SK-N-SH (cell line): Measurements from ENCODE around the gene TFF3. TPM values are rescaled to one million over a fixed set of nuclear protein-coding genes. Genes with fewer than 3 reads are reported as not detected.

ENCODE experiments used
- CTCF ChIA-PET: fragments of 300-600, 350-600 bp; formaldehyde crosslinking; extraction: SDS; loops from one replicate; lab custom pipeline; 2021; lab: Yijun Ruan, JAX
- POLR2A ChIA-PET: fragments of 350-600 bp; sonication (Branson Sonifier 250); formaldehyde crosslinking; extraction: SDS; loops from one replicate; lab custom pipeline; 2020; ENCODE audit warnings: antibody characterized with exemption, inconsistent platforms; lab: Yijun Ruan, JAX
- DNase-seq: peaks from one replicate; pipeline ENCODE4 v3.0.0; 2012
- H2AFZ ChIP-seq: fragments of 200-600 bp; sonication (generic); 2 replicates; pipeline ENCODE4 v1.8.1; 2016; ENCODE audit warnings: antibody characterized with exemption, mild to moderate bottlenecking, low read depth
- H3F3A ChIP-seq: fragments of 200-600 bp; sonication (generic); replicated peaks from 2 replicates; pipeline ENCODE3; 2016; ENCODE audit warnings: antibody characterized with exemption, mild to moderate bottlenecking; ENCODE audit not compliant: insufficient read depth
- H3K27ac ChIP-seq, 2 experiments: fragments of 200-500 bp in 1 of 2; fragments of 200-600 bp in 1 of 2; sonication (Bioruptor generic) in 1 of 2; sonication (generic), shearing (Covaris generic) in 1 of 2; 2 replicates each; pipeline versions ENCODE4 v1.5.1 to v1.6.1; 2014 to 2016; ENCODE audit warnings: low read depth in 2 of 2, inconsistent platforms in 1 of 2, low read length in 1 of 2, mild to moderate bottlenecking in 1 of 2, mixed read lengths in 1 of 2
- H3K27me3 ChIP-seq: fragments of 200-600 bp; sonication (generic), shearing (Covaris generic); 2 replicates; pipeline ENCODE4 v1.6.1; 2016; ENCODE audit warnings: mixed run types; ENCODE audit not compliant: insufficient read depth
- H3K36me3 ChIP-seq, 2 experiments: fragments of 200-500 bp in 1 of 2; fragments of 200-600 bp in 1 of 2; sonication (Bioruptor generic) in 1 of 2; sonication (generic) in 1 of 2; replicated peaks in 1 of 2; 2 replicates each; pipeline versions ENCODE3 to v1.5.1; 2014 to 2016; ENCODE audit warnings: low read length in 1 of 2, mild to moderate bottlenecking in 1 of 2; ENCODE audit not compliant: insufficient read depth in 2 of 2, control insufficient read depth in 1 of 2
- H3K4me1 ChIP-seq, 2 experiments: fragments of 200-500 bp in 1 of 2; fragments of 200-600 bp in 1 of 2; sonication (Bioruptor generic) in 1 of 2; sonication (generic), shearing (Covaris generic) in 1 of 2; 2 replicates each; pipeline versions ENCODE4 v1.5.1 to v1.6.1; 2014 to 2016; ENCODE audit warnings: low read depth in 1 of 2, low read length in 1 of 2, mixed run types in 1 of 2; ENCODE audit not compliant: insufficient read depth in 2 of 2, control insufficient read depth in 1 of 2
- H3K4me2 ChIP-seq: fragments of 200-600 bp; sonication (generic), shearing (Covaris generic); 2 replicates; pipeline ENCODE4 v1.6.1; 2017; ENCODE audit warnings: mixed run types
- H3K4me3 ChIP-seq, 2 experiments: fragments of 200-500 bp in 1 of 2; fragments of 200-600 bp in 1 of 2; sonication (Bioruptor generic) in 1 of 2; sonication (generic), shearing (Covaris generic) in 1 of 2; 2 replicates each; pipeline versions ENCODE4 v1.5.1 to v1.8.1; 2014 to 2016; ENCODE audit warnings: low read depth in 2 of 2, inconsistent platforms in 1 of 2, low read length in 1 of 2, mild to moderate bottlenecking in 1 of 2, mixed read lengths in 1 of 2, moderate library complexity in 1 of 2
- H3K79me2 ChIP-seq: fragments of 200-600 bp; sonication (generic); 2 replicates; pipeline ENCODE4 v1.8.1; 2017; ENCODE audit warnings: mild to moderate bottlenecking; ENCODE audit not compliant: insufficient read depth
- H3K9ac ChIP-seq: fragments of 200-600 bp; sonication (generic); 2 replicates; pipeline ENCODE4 v1.6.1; 2017; ENCODE audit warnings: mixed run types
- H3K9me2 ChIP-seq: fragments of 200-600 bp; sonication (generic); 2 replicates; pipeline ENCODE4 v1.6.1; 2017; ENCODE audit warnings: mixed run types
- H3K9me3 ChIP-seq: fragments of 200-600 bp; sonication (generic); 2 replicates; pipeline ENCODE4 v1.6.1; 2017; ENCODE audit warnings: mixed run types, mild to moderate bottlenecking, moderate library complexity
- H4K20me1 ChIP-seq: fragments of 200-600 bp; sonication (generic); 2 replicates; pipeline ENCODE4 v1.6.1; 2017; ENCODE audit warnings: mild to moderate bottlenecking, mixed run types; ENCODE audit not compliant: insufficient read depth
- CTCF ChIP-seq: fragments of 200-600 bp; sonication (generic); IDR thresholded peaks from 2 replicates; pipeline ENCODE4 v1.6.1; 2017; ENCODE audit warnings: antibody characterized with exemption, mild to moderate bottlenecking, moderate library complexity
- FOXJ3 ChIP-seq: sonication (generic); formaldehyde crosslinking; IDR thresholded peaks from 2 replicates; pipeline ENCODE4 v1.5.1; 2020; ENCODE audit warnings: mild to moderate bottlenecking, missing genetic modification reagents
- MXI1 ChIP-seq: IDR thresholded peaks from 2 replicates; pipeline ENCODE4 v1.6.1; 2012; ENCODE audit warnings: mild to moderate bottlenecking, low read depth, low read length, improper control_type of control experiment
- RXRA ChIP-seq: IDR thresholded peaks from 2 replicates; pipeline ENCODE4 v1.4.0; 2012; ENCODE audit warnings: low read depth, mild to moderate bottlenecking, borderline replicate concordance
- TCF12 ChIP-seq: IDR thresholded peaks from 2 replicates; pipeline ENCODE4 v1.4.0; 2012
- USF1 ChIP-seq: IDR thresholded peaks from 2 replicates; pipeline ENCODE4 v1.4.0; 2012; ENCODE audit warnings: low read depth, borderline replicate concordance
- USF2 ChIP-seq: fragments of 150-350 bp; IDR thresholded peaks from 2 replicates; pipeline ENCODE4 v1.6.1; 2017; ENCODE audit warnings: antibody characterized with exemption, low read length, low read depth, borderline replicate concordance
- WGBS: methylation state at CpG from one replicate; pipeline ENCODE4 v1.1.6; 2017; ENCODE audit warnings: low lambda C conversion rate; 5-methylcytosine and 5-hydroxymethylcytosine counted together
- polyA plus RNA-seq, 3 experiments: library from polyadenylated mRNA; depleted of rRNA; stranded (reverse); fragments of >200 nt; gene quantifications; 2 replicates each; pipeline ENCODE4 v1.2.3, GENCODE V29; 2012

TFF3 gene
- polyA plus RNA-seq, 1 of the 3 experiments (the other 2 are of a cell fraction), result not detected

- no peaks in the 10 kb centered on the region for H4K20me1 ChIP-seq
- no peak overlapping the region for H2AFZ ChIP-seq
- no peak overlapping the region for H3K9ac ChIP-seq
- H3F3A ChIP-seq, result no peaks in the 10 kb centered on the region
- H3K9me2 ChIP-seq, result no peaks in the 10 kb centered on the region
- H3K79me2 ChIP-seq, result no peaks in the 10 kb centered on the region
- H3K4me2 ChIP-seq, result no peak overlapping the region
- H3K4me3 ChIP-seq, result no peak overlapping the region
- H3K4me1 ChIP-seq, result no peaks in the 10 kb centered on the region
- no peak overlapping the region for H3K27ac ChIP-seq
- H3K27me3 ChIP-seq, result no peaks in the 10 kb centered on the region
- no peak for DNase-seq
- no peaks in the 10 kb centered on the region for H3K9me3 ChIP-seq
- no peaks in the 10 kb centered on the region for H3K36me3 ChIP-seq
- TF ChIP-seq MXI1 (no peak), RXRA (no peak), TCF12 (no peak)
- WGBS, result 36% methylated on average over 6 of the region's 6 CpGs
- ChIA-PET POLR2A (no interaction called here), CTCF (no interaction called here)
These were observed 28.3 kb upstream of the TFF3 start for GRCh38 chr21:42343556-42343955.

- CTCF ChIA-PET, result interaction anchor here (0.8 kb wide), 1 partner anchor 34 kb away, joined by 3 read pairs; no protein-coding TSS in a partner anchor
- no peak overlapping the region for H3K27ac ChIP-seq
These were observed 27.9 kb upstream of the TFF3 start for GRCh38 chr21:42343101-42343500.

More at GRCh38 chr21:42343101-42343500, 27.9 kb upstream of the TFF3 start:
- Histone ChIP-seq H3K4me1 (no peaks in the 10 kb centered on the region), H3K9ac (no peak overlapping the region), H3K4me3 (no peak overlapping the region), H3K79me2 (no peaks in the 10 kb centered on the region), H3K9me2 (no peaks in the 10 kb centered on the region), H3F3A (no peaks in the 10 kb centered on the region)
- WGBS, result 52% methylated on average over 10 of the region's 10 CpGs
- no peak for TF ChIP-seq FOXJ3
- no peak for TF ChIP-seq USF1
- no peak for TF ChIP-seq CTCF
- TF ChIP-seq USF2, result no peak
- TF ChIP-seq, all 33 proteins: peak for 0
- DNase-seq, result no peak
- Histone ChIP-seq H3K27me3 (no peaks in the 10 kb centered on the region), H3K9me3 (no peaks in the 10 kb centered on the region), H3K4me2 (no peak overlapping the region), H2AFZ (no peak overlapping the region), H3K36me3 (no peaks in the 10 kb centered on the region), H4K20me1 (no peaks in the 10 kb centered on the region)
- POLR2A ChIA-PET, result no interaction called here
